ENCODE results near the gene CDC34.

Gene CDC34

GRCh38 chr19:525029-525428 lies 6.5 kb upstream of the CDC34 start:
- no peak overlapping the region for H3K27ac ChIP-seq (replicated peaks)
- TF ChIP-seq GABPA (IDR thresholded peaks at IDR 0.05; ENCODE audit: low read depth) (no peak), SPI1 (IDR thresholded peaks at IDR 0.05; ENCODE audit: borderline replicate concordance, low read depth) (no peak), CTCF (IDR thresholded peaks at IDR 0.05; ENCODE audit: insufficient read depth, low read length) (no peak), REST (IDR thresholded peaks at IDR 0.05; ENCODE audit: insufficient replicate concordance, low read depth) (no peak), POLR2AphosphoS5 (IDR thresholded peaks at IDR 0.05; ENCODE audit: low read depth) (no peak)
- DNase-seq (ENCODE audit: low read depth in 1 of 2, low spot score in 1 of 2): no peak
- H3K27me3 ChIP-seq (ENCODE audit: insufficient read depth, poor library complexity, severe bottlenecking): no peaks in the 10 kb centered on the region
- no peak overlapping the region for H3K4me3 ChIP-seq (replicated peaks; ENCODE audit: insufficient read depth, low read length)

- H3K27me3 ChIP-seq (ENCODE audit: insufficient read depth, poor library complexity, severe bottlenecking): no peaks in the 10 kb centered on the region
- no peak for DNase-seq (ENCODE audit: low read depth in 1 of 2, low spot score in 1 of 2)
Measured at GRCh38 chr19:525857-526419, 5.6 kb upstream of the CDC34 start.

More at GRCh38 chr19:525857-526419, 5.6 kb upstream of the CDC34 start:
- no peak overlapping the region for H3K4me3 ChIP-seq (replicated peaks; ENCODE audit: insufficient read depth, low read length)
- H3K27ac ChIP-seq (replicated peaks): no peak overlapping the region
- TF ChIP-seq GABPA (IDR thresholded peaks at IDR 0.05; ENCODE audit: low read depth) (no peak), POLR2AphosphoS5 (IDR thresholded peaks at IDR 0.05; ENCODE audit: low read depth) (no peak), REST (IDR thresholded peaks at IDR 0.05; ENCODE audit: insufficient replicate concordance, low read depth) (no peak), CTCF (IDR thresholded peaks at IDR 0.05; ENCODE audit: insufficient read depth, low read length) (no peak), SPI1 (IDR thresholded peaks at IDR 0.05; ENCODE audit: borderline replicate concordance, low read depth) (no peak)
